GM10847 (cell line): Measurements from ENCODE around the gene TRABD.

Experiments
- POLR2A ChIP-seq: IDR thresholded peaks from 2 replicates; pipeline ENCODE4 v1.6.1; 2011; ENCODE audit not compliant: insufficient read length; ENCODE audit errors: extremely low read depth

Gene TRABD

GRCh38 chr22:50226063-50226874, 40.6 kb downstream of the TRABD start:
- no peak for TF ChIP-seq POLR2A

DNA sequence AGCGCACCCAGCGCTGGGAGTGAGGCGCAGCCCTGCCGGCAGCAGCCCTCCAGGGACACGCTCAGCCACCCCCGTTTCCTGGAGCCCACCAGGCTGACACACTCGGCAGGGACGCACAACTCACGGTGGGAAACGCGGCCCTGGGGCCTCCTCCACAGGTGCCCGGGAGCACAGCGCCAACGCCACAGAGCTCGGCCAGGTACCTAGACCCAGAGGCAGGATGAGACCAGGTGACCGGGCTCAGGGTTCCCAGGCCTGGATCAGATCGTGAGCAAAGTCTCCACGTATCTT, 41.1 kb downstream of the TRABD start:
- TF ChIP-seq POLR2A, result no peak

- no peak for TF ChIP-seq POLR2A
These were observed 42.0 kb downstream of the TRABD start for GRCh38 chr22:50227579-50228215.

GRCh38 chr22:50228366-50228765, 42.7 kb downstream of the TRABD start:
- no peak for TF ChIP-seq POLR2A

DNA sequence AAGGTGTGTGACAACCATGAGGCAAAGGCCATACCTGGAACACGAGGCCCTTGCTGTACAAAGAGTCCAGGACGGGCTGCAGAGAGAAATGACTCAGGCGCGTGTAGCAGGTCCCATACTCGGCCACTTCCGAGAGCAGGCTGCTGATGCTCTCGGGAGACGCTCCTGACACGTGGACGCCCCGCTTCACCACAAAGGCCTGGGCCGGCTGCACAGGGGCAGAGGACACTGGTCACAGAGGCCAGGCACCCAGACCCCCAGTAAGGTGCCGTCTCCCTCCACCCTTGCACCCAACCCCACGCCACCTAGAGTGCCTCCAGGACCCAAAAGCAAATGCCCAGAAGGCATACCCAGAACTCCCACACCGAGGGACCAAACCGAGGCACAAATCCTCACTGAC, 43.7 kb downstream of the TRABD start:
- TF ChIP-seq POLR2A, result no peak

DNA sequence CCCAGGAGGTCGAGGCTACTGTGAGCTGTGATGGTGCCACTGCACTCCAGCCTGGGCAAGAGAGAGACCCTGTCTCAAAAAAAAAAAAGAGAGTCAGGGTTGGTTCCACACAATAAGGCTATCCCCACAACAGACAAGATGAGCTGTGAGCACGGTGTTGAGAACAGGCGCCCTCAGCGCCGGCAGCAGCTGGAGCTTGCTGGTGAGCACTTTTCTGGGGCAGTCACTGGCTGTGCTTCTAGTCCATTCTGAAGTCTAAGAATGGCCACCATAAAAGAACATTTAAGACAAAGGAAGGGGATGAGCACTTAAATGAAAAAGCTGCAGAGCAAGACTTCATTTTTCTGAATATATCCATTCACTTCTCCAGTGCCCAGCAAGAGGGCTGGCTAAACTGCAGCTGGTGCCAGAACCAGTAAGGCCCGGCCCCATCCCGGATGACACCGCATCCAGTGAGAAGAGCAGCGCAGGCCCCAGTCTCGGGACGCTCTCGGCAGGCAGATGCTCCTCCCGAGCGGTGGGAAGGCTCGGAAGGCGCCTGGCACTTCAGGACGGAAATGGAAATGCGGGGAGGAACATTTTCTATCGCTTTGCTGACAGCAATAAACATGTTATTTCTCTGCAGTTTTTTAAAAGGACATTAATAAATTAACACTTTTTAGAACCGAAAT, 46.9 kb downstream of the TRABD start:
- no peak for TF ChIP-seq POLR2A

GRCh38 chr22:50233223-50233622, 47.5 kb downstream of the TRABD start:
- no peak for TF ChIP-seq POLR2A

DNA sequence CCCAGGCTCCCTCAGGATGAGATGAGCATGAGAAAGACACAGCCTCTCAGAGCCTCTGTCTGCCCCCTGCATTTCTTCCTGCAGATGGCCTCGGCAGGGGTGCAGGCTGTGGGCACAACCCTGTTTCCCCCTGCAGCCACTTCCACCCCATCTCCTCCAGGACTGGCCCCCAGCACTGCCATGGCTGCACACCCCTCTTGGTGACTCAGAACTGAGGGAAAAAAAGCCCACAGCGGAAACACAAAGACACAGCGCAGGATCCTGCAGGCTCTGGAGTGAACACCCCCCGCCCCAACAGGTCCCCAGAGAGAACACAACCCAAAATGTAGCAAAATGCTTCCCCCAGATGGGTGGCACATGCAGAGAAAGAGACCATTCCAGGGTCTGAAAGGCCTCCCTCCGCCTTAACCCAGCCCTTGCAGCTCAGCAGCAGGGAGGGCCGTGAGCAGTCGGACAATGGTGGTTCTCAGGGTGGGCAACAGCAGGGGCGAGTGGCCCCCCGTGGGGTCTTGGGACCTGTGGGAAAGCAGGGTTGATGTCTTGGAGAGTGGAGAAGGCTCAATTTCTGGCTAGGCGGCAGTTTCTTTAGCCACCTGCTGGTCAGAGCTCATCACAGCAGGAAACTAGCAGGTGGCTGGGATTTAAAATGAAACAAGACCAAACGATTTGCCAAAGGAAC, 51.2 kb downstream of the TRABD start:
- TF ChIP-seq POLR2A, result no peak

GRCh38 chr22:50238755-50239154, 53.0 kb downstream of the TRABD start:
- no peak for TF ChIP-seq POLR2A

- no peak for TF ChIP-seq POLR2A
These were observed 56.8 kb downstream of the TRABD start for GRCh38 chr22:50242406-50242949.

- no peak for TF ChIP-seq POLR2A
These were observed 58.1 kb downstream of the TRABD start for GRCh38 chr22:50243685-50244419.

GRCh38 chr22:50244420-50245213, 58.9 kb downstream of the TRABD start, which contains the start of gene TUBGCP6:
TUBGCP6 (minus strand) TSS chr22:50245023; CDS start chr22:50244459, 564 bp downstream.
- TF ChIP-seq POLR2A, result peak; percentile 89

DNA sequence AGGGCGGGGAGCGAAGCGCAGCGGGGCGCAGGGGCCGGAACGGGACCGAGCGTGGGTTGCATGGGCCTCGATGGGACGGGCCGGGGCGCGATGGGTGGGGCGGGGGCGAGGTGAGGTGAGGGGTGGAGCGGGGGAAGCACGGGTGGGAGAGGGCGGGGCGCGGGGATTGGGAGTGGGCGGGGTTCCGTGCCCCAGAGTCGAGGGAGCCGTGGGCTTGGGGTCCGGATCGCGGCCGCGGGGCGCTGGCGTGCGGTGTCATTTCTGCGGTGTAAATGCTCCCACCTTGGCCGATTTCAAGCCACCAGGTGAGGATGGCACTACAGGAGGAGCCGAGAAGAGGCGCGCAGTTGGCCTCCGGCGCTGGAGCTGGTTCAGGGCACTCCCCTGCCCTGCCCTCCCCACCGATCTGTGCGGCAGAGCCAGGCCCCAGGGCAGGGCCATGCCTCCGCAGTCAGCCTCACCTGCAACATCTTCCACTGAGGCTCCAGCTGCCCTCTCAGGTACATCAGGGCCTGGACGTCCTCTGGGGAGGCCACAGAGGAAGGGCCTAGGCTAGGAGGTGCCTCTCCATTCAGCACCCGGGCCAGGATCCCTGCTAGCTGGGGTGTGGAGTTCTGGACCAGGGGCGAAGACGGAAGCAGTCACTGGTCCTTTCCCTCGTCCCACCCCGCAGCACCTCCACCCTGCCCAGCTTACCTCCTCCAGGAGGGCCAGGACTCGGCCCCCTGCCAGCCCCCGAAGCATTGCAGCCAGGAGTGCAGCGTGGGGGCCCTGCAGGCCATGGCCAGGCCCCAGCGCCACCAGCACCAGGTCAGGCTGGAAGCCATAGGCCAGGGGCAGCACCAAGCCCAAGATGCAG, 59.7 kb downstream of the TRABD start:
- no peak for TF ChIP-seq POLR2A
